Neuron (in vitro differentiated cells): ENCODE data around the gene MCF2L2.
"Not testable (repeated sequence)": the region's sequence is repeated elsewhere in the genome, so short reads cannot be mapped to it uniquely, and the experiment has no call there.

Experiments
- H2AFZ ChIP-seq: one replicate; pipeline ENCODE4 v1.6.1; 2013; ENCODE audit warnings: low read depth, mild to moderate bottlenecking, inconsistent platforms, low read length, moderate library complexity
- H3K27me3 ChIP-seq: one replicate; pipeline ENCODE4 v1.6.1; 2013; ENCODE audit warnings: low read length; ENCODE audit not compliant: insufficient read depth
- H3K36me3 ChIP-seq: one replicate; pipeline ENCODE4 v1.6.1; 2013; ENCODE audit warnings: low read length; ENCODE audit not compliant: insufficient read depth
- H3K4me1 ChIP-seq: one replicate; pipeline ENCODE4 v1.6.1; 2013; ENCODE audit warnings: low read length; ENCODE audit not compliant: insufficient read depth
- H3K4me3 ChIP-seq: 2 replicates; pipeline ENCODE4 v1.5.1; 2013; ENCODE audit warnings: mild to moderate bottlenecking, low read length, moderate library complexity
- H3K9me3 ChIP-seq: one replicate; pipeline ENCODE4 v1.6.1; 2013; ENCODE audit warnings: low read length

The MCF2L2 gene

GRCh38 chr3:183437666-183438564, 9.5 kb upstream of the MCF2L2 start:
- peaks cover 4% of the 10 kb centered on the region for H3K4me1 ChIP-seq
- H3K9me3 ChIP-seq, result no peaks in the 10 kb centered on the region
- H3K4me3 ChIP-seq, result no peak overlapping the region
- H3K27me3 ChIP-seq, result peaks cover 7% of the 10 kb centered on the region
- no peaks in the 10 kb centered on the region for H3K36me3 ChIP-seq
- no peak overlapping the region for H2AFZ ChIP-seq

- peaks cover 4% of the 10 kb centered on the region for H3K4me1 ChIP-seq
- H3K9me3 ChIP-seq, result no peaks in the 10 kb centered on the region
- no peak overlapping the region for H3K4me3 ChIP-seq
- no peak overlapping the region for H2AFZ ChIP-seq
- H3K36me3 ChIP-seq, result no peaks in the 10 kb centered on the region
- peaks cover 7% of the 10 kb centered on the region for H3K27me3 ChIP-seq
Observed at GRCh38 chr3:183437061-183437460, 8.6 kb upstream of the MCF2L2 start.

DNA sequence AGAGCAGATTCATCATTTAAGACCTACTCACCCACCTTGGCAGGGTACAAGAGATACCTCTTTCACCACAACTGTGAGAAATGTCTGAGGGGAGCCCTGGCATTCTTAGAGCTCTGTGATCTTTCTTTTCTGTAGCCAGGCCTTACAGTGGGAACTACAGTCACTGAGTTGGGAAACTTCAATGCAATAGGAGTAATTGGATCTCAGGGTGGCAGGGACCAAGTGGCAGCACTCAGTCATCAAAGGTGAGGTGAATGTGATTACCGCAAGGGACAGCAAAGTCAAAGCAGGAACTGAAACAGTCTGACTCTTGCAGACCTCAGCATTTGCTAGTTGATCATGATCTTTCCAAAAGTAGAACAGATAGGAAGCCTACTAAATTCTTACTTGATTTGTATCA, 7.2 kb upstream of the MCF2L2 start:
- Histone ChIP-seq H3K4me3 (no peak overlapping the region), H2AFZ (no peak overlapping the region), H3K27me3 (peaks cover 7% of the 10 kb centered on the region), H3K36me3 (no peaks in the 10 kb centered on the region), H3K9me3 (no peaks in the 10 kb centered on the region), H3K4me1 (peaks cover 4% of the 10 kb centered on the region)

GRCh38 chr3:183434992-183435391, 6.6 kb upstream of the MCF2L2 start:
- Histone ChIP-seq H3K9me3 (no peaks in the 10 kb centered on the region), H3K4me1 (peaks cover 6% of the 10 kb centered on the region), H3K27me3 (peaks cover 7% of the 10 kb centered on the region), H3K4me3 (no peak overlapping the region), H3K36me3 (no peaks in the 10 kb centered on the region), H2AFZ (no peak overlapping the region)

GRCh38 chr3:183434503-183434902, 6.1 kb upstream of the MCF2L2 start:
- Histone ChIP-seq H3K9me3 (no peaks in the 10 kb centered on the region), H3K36me3 (no peaks in the 10 kb centered on the region), H3K4me1 (peaks cover 6% of the 10 kb centered on the region), H2AFZ (no peak overlapping the region), H3K4me3 (no peak overlapping the region), H3K27me3 (peaks cover 7% of the 10 kb centered on the region)

GRCh38 chr3:183430325-183430957, 2.0 kb upstream of the MCF2L2 start:
- no peaks in the 10 kb centered on the region for H3K36me3 ChIP-seq
- H3K27me3 ChIP-seq, result peaks cover 20% of the 10 kb centered on the region
- peaks cover 12% of the 10 kb centered on the region for H3K4me1 ChIP-seq
- H2AFZ ChIP-seq, result no peak overlapping the region
- H3K9me3 ChIP-seq, result no peaks in the 10 kb centered on the region
- no peak overlapping the region for H3K4me3 ChIP-seq

- H3K4me1 ChIP-seq, result peaks cover 8% of the 10 kb centered on the region
- H3K36me3 ChIP-seq, result no peaks in the 10 kb centered on the region
- no peaks in the 10 kb centered on the region for H3K9me3 ChIP-seq
- peak overlapping the region; percentile 96 for H2AFZ ChIP-seq
- H3K27me3 ChIP-seq, result peaks cover 24% of the 10 kb centered on the region
- peak overlapping the region; percentile 79 for H3K4me3 ChIP-seq
Observed at GRCh38 chr3:183427876-183428446, 458 bp downstream of the MCF2L2 start.

GRCh38 chr3:183427196-183427875, 1.1 kb downstream of the MCF2L2 start:
- Histone ChIP-seq H2AFZ (peak overlapping the region; percentile 96), H3K36me3 (no peaks in the 10 kb centered on the region), H3K9me3 (no peaks in the 10 kb centered on the region), H3K27me3 (peaks cover 24% of the 10 kb centered on the region), H3K4me1 (peaks cover 8% of the 10 kb centered on the region), H3K4me3 (peak overlapping the region; percentile 79)

DNA sequence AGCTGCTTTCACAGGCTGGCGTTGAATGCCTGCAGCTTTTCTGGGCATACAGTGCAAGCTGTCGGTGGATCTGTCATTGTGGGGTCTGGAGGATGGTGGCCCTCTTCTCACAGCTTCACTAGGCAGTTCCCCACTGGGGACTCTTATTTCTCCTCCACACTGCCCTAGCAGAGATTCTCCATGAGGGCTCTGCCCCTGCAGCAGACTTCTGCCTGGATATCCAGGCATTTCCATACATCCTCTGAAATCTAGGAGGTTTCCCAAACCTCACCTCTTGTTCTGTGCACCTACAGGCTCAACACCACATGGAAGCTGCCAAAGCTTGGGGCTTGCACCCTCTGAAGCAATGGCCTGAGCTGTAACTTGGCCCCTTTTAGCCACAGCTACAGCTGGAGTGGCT, 9.6 kb downstream of the MCF2L2 start:
- H3K27me3 ChIP-seq, H3K9me3 ChIP-seq, H3K4me3 ChIP-seq, H3K36me3 ChIP-seq, H2AFZ ChIP-seq, H3K4me1 ChIP-seq: not testable (repeated sequence)

DNA sequence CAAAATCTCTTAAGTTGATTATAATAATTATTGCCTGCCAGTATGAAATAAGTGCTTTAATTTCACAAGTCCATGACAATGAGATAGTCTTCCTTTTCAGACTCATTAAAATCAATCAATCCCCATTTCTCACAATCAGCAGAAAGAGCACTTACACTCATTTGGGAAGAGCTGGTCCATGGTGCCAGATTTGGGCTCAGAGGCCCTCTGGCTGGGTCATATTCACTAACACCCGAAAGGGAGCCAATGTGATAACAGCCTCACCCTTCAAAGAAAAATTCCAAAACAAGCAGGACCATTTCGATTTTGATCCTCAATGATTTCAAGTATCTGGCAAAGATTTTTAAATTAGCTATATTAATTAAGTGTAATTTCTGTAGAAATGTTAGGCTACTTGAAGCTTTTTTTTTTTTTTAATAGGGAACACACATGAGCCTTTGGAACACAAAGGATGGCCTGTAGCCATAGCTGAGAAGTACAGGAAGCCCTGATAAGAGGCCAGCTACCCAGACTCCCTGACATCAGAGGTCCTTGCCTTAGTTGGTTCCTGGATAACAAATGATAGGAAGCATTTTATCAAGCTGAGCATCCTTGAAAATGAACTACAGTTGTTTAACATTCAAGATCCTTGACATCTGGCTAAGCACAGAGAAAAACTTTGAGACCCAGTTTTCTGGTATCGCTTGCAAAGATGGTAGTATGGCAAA, 17.1 kb downstream of the MCF2L2 start:
- Histone ChIP-seq H2AFZ (no peak overlapping the region), H3K9me3 (no peaks in the 10 kb centered on the region), H3K36me3 (no peaks in the 10 kb centered on the region), H3K4me1 (no peaks in the 10 kb centered on the region), H3K27me3 (peaks cover 7% of the 10 kb centered on the region), H3K4me3 (no peak overlapping the region)

DNA sequence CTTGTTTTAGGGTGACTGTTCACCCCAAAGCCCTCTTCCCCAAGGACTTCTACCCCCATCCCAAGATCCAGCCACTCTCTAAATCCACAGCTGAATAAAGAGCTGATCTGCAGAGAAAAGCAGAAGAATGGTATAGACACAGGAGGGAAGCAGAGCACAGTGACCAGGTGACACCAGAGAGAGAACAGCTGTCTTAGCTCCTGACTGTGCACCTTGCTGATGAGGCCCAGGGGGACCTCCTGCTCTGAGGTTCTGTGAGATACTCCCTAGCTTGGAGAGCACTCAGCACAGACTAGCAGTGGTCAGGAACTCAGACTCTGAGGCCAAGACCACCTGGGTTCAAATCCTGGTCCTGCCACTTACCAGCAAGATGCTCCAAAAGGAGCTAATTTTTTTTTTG, 17.7 kb downstream of the MCF2L2 start:
- Histone ChIP-seq H3K36me3 (no peaks in the 10 kb centered on the region), H3K9me3 (no peaks in the 10 kb centered on the region), H2AFZ (no peak overlapping the region), H3K4me3 (no peak overlapping the region), H3K4me1 (no peaks in the 10 kb centered on the region), H3K27me3 (peaks cover 7% of the 10 kb centered on the region)

DNA sequence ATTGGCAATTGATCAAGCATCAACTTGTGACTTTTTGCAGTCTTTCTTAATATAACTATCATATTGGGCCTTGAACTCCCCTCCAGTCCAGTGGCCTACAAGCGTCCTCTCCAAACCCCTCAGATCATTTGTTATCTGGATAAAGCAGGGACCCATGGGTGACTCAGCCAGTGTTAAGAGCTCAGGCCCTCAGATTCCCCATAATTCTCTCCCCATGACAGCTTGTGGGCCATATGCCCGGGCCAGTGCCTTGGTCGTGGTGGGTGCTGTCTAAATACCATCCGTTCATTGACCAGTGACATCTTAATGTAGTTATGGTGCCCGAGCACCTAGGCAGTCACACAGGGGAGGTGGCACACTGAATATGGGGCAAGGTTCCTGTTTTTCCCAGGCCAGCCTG, 18.1 kb downstream of the MCF2L2 start:
- H3K36me3 ChIP-seq, result no peaks in the 10 kb centered on the region
- no peaks in the 10 kb centered on the region for H3K4me1 ChIP-seq
- no peak overlapping the region for H3K4me3 ChIP-seq
- no peak overlapping the region for H2AFZ ChIP-seq
- peaks cover 7% of the 10 kb centered on the region for H3K27me3 ChIP-seq
- H3K9me3 ChIP-seq, result no peaks in the 10 kb centered on the region
